Choroid plexus epithelial cell (primary cell): ENCODE measurements around the gene KRT72.

Source experiments
- DNase-seq: peaks from one replicate; pipeline ENCODE4 v3.0.0-alpha.2; 2010; ENCODE audit warnings: low read depth
- H3K4me3 ChIP-seq: 2 replicates; pipeline ENCODE4 v1.5.1; 2011; ENCODE audit warnings: low read depth, mild to moderate bottlenecking, control low read depth, low read length, moderate library complexity
- CTCF ChIP-seq: conservative IDR thresholded peaks from 2 replicates; pipeline ENCODE4 v1.5.1; 2011; ENCODE audit warnings: low read depth, mild to moderate bottlenecking, control low read depth, inconsistent platforms, low read length, moderate library complexity

Gene KRT72

GRCh38 chr12:52581066-52581465, 20.2 kb downstream of the KRT72 start:
- no peak for DNase-seq
- no peak overlapping the region for H3K4me3 ChIP-seq
- TF ChIP-seq CTCF, result no peak

- H3K4me3 ChIP-seq, result no peak overlapping the region
- no peak for DNase-seq
- TF ChIP-seq CTCF, result no peak
These were observed 20.8 kb downstream of the KRT72 start for GRCh38 chr12:52580496-52580895.

GRCh38 chr12:52579468-52580465, 21.5 kb downstream of the KRT72 start:
- H3K4me3 ChIP-seq, result no peak overlapping the region
- no peak for DNase-seq
- no peak for TF ChIP-seq CTCF

- DNase-seq, result no peak
- H3K4me3 ChIP-seq, result no peak overlapping the region
- TF ChIP-seq CTCF, result no peak
These were observed 22.8 kb downstream of the KRT72 start for GRCh38 chr12:52578469-52578868.

GRCh38 chr12:52577316-52577715, 23.9 kb downstream of the KRT72 start:
- no peak for DNase-seq
- no peak for TF ChIP-seq CTCF
- H3K4me3 ChIP-seq, result no peak overlapping the region

- no peak overlapping the region for H3K4me3 ChIP-seq
- no peak for TF ChIP-seq CTCF
- no peak for DNase-seq
These were observed 25.3 kb downstream of the KRT72 start for GRCh38 chr12:52575948-52576347.

- H3K4me3 ChIP-seq, result no peak overlapping the region
- no peak for TF ChIP-seq CTCF
- DNase-seq, result no peak
These were observed 26.0 kb downstream of the KRT72 start for GRCh38 chr12:52575256-52575655.
